HepG2 (cell line): ENCODE data around the gene ZNF217. TPM values are rescaled to one million over a fixed set of nuclear protein-coding genes. Genes with fewer than 3 reads are reported as not detected.

Experiments used
- CCAR2 ChIP-seq: fragments of 200-400 bp; formaldehyde crosslinking; optimal IDR thresholded peaks from 2 replicates; pipeline ENCODE3; 2018; ENCODE audit warnings: low read depth, mild to moderate bottlenecking, low read length, moderate library complexity
- JDP2 ChIP-seq: sonication (generic); formaldehyde crosslinking; IDR thresholded peaks from 2 replicates; pipeline ENCODE4 v1.8.1; 2022; ENCODE audit warnings: missing genetic modification reagents, borderline replicate concordance
- MLXIP ChIP-seq: sonication (generic); formaldehyde crosslinking; IDR thresholded peaks from 2 replicates; pipeline ENCODE4 v1.9.0; 2021; ENCODE audit warnings: missing genetic modification reagents, borderline replicate concordance
- MTA3 ChIP-seq: sonication (generic); formaldehyde crosslinking; IDR thresholded peaks from 2 replicates; pipeline ENCODE4 v1.4.0; 2020; ENCODE audit warnings: missing genetic modification reagents
- MYNN ChIP-seq: sonication (generic); formaldehyde crosslinking; IDR thresholded peaks from 2 replicates; pipeline ENCODE4 v1.4.0; 2020; ENCODE audit warnings: mild to moderate bottlenecking, low read depth, missing genetic modification reagents
- NR0B2 ChIP-seq: sonication (generic); formaldehyde crosslinking; IDR thresholded peaks from 2 replicates; pipeline ENCODE4 v1.4.0; 2020; ENCODE audit warnings: mild to moderate bottlenecking, missing genetic modification reagents
- RNF219 ChIP-seq: sonication (generic); formaldehyde crosslinking; IDR thresholded peaks from 2 replicates; pipeline ENCODE4 v1.5.0; 2020; ENCODE audit warnings: mild to moderate bottlenecking, missing genetic modification reagents
- SETDB1 ChIP-seq: sonication (generic); formaldehyde crosslinking; IDR thresholded peaks from 2 replicates; pipeline ENCODE4 v1.5.1; 2020; ENCODE audit warnings: missing genetic modification reagents, mild to moderate bottlenecking, borderline replicate concordance
- SMAD1 ChIP-seq: sonication (generic); formaldehyde crosslinking; IDR thresholded peaks from 2 replicates; pipeline ENCODE4 v1.4.0; 2020; ENCODE audit warnings: missing genetic modification reagents, low read depth, mild to moderate bottlenecking, borderline replicate concordance
- TP53 ChIP-seq: sonication (generic); formaldehyde crosslinking; conservative IDR thresholded peaks from 2 replicates; pipeline ENCODE4 v1.4.0; 2020; ENCODE audit warnings: missing genetic modification reagents
- YY1 ChIP-seq: IDR thresholded peaks from 2 replicates; pipeline ENCODE4 v1.6.1; 2011; ENCODE audit warnings: low read length, low read depth, moderate library complexity, mild to moderate bottlenecking; ENCODE audit not compliant: insufficient read depth, insufficient replicate concordance
- ZFP82 ChIP-seq: sonication (generic); formaldehyde crosslinking; IDR thresholded peaks from 2 replicates; pipeline ENCODE4 v1.5.1; 2020; ENCODE audit warnings: mild to moderate bottlenecking, missing genetic modification reagents, borderline replicate concordance
- ZNF180 ChIP-seq: sonication (generic); formaldehyde crosslinking; IDR thresholded peaks from 2 replicates; pipeline ENCODE4 v1.4.0; 2020; ENCODE audit warnings: low read depth, missing genetic modification reagents, borderline replicate concordance
- ZNF24 ChIP-seq: fragments of 450-650 bp; IDR thresholded peaks from 2 replicates; pipeline ENCODE4 v1.6.1; 2017; ENCODE audit warnings: antibody characterized with exemption, mild to moderate bottlenecking
- ZNF263 ChIP-seq: sonication (generic); formaldehyde crosslinking; IDR thresholded peaks from 2 replicates; pipeline ENCODE4 v1.4.0; 2020; ENCODE audit warnings: missing genetic modification reagents
- ZNF343 ChIP-seq: sonication (generic); formaldehyde crosslinking; IDR thresholded peaks from 2 replicates; pipeline ENCODE4 v1.4.0; 2020; ENCODE audit warnings: mild to moderate bottlenecking, missing genetic modification reagents
- ZNF543 ChIP-seq: sonication (generic); formaldehyde crosslinking; IDR thresholded peaks from 2 replicates; pipeline ENCODE4 v1.4.0; 2020; ENCODE audit warnings: mild to moderate bottlenecking, missing genetic modification reagents
- ZNF607 ChIP-seq: sonication (generic); formaldehyde crosslinking; IDR thresholded peaks from 2 replicates; pipeline ENCODE4 v1.5.1; 2020; ENCODE audit warnings: missing genetic modification reagents, mild to moderate bottlenecking, borderline replicate concordance
- ZNF670 ChIP-seq: sonication (generic); formaldehyde crosslinking; IDR thresholded peaks from 2 replicates; pipeline ENCODE4 v1.8.0; 2022; ENCODE audit warnings: mild to moderate bottlenecking, missing genetic modification reagents, borderline replicate concordance
- ZNF674 ChIP-seq: sonication (generic); formaldehyde crosslinking; IDR thresholded peaks from 2 replicates; pipeline ENCODE4 v1.5.0; 2020; ENCODE audit warnings: low read depth, mild to moderate bottlenecking, missing genetic modification reagents
- ZSCAN9 ChIP-seq: IDR thresholded peaks from 2 replicates; pipeline ENCODE4 v1.6.1; 2016; ENCODE audit warnings: borderline replicate concordance
- polyA plus RNA-seq, 8 experiments: library from polyadenylated mRNA; depleted of rRNA in 3 of 8; stranded (reverse) in 7 of 8; unstranded in 1 of 8; fragments of >200 nt; fragmentation: Illumina TruSeq in 4 of 8; extraction: Trizol in 4 of 8; gene quantifications; 2 replicates each; pipeline versions ENCODE4 v1.2.1 to v1.2.3, GENCODE V29; 2011 to 2016; ENCODE audit warnings: low read depth in 4 of 8, missing spikeins in 1 of 8, mixed read lengths in 1 of 8; ENCODE audit not compliant: insufficient read depth in 1 of 8
- total RNA-seq, 5 experiments: library from RNA; depleted of rRNA; stranded (reverse); fragments of >200 nt; fragmentation: Illumina TruSeq; extraction: Trizol; gene quantifications; 2 replicates each; pipeline ENCODE4 v1.2.3, GENCODE V29; 2016; ENCODE audit warnings: low read depth in 1 of 5
- TF ChIP-seq, protein P1 (sequence below): sonication (generic); formaldehyde crosslinking; IDR thresholded peaks from 2 replicates; pipeline ENCODE4 v1.5.0; 2020; ENCODE audit warnings: mild to moderate bottlenecking, missing genetic modification reagents

ZNF217 gene
- total and polyA plus RNA-seq, 2 of the 13 experiments (the other 11 are each of a cell fraction or from before 2014, with no cell fraction given), result 22.3 to 29.8 TPM

- TF ChIP-seq RNF219 (CRISPR knock-in tag), result no peak
- TF ChIP-seq ZNF607 (CRISPR knock-in tag), result no peak
- no peak for TF ChIP-seq ZNF670 (CRISPR knock-in tag)
- no peak for TF ChIP-seq SMAD1 (CRISPR knock-in tag)
- no peak for TF ChIP-seq SETDB1 (CRISPR knock-in tag)
- TF ChIP-seq CCAR2, result no peak
- no peak for TF ChIP-seq ZNF180 (CRISPR knock-in tag)
- no peak for TF ChIP-seq YY1
- no peak for TF ChIP-seq MLXIP (CRISPR knock-in tag)
- no peak for TF ChIP-seq ZFP82 (CRISPR knock-in tag)
- TF ChIP-seq TP53, result no peak
- TF ChIP-seq ZNF24, result no peak
- TF ChIP-seq ZSCAN9, result no peak
- no peak; the same call in 1 of the 2 replicates for TF ChIP-seq NR0B2 (CRISPR knock-in tag)
- TF ChIP-seq MTA3 (CRISPR knock-in tag), result no peak
- TF ChIP-seq MYNN (CRISPR knock-in tag), result no peak
- no peak for TF ChIP-seq ZNF674 (CRISPR knock-in tag)
- no peak for TF ChIP-seq ZNF263 (CRISPR knock-in tag)
- TF ChIP-seq, protein P1, sequence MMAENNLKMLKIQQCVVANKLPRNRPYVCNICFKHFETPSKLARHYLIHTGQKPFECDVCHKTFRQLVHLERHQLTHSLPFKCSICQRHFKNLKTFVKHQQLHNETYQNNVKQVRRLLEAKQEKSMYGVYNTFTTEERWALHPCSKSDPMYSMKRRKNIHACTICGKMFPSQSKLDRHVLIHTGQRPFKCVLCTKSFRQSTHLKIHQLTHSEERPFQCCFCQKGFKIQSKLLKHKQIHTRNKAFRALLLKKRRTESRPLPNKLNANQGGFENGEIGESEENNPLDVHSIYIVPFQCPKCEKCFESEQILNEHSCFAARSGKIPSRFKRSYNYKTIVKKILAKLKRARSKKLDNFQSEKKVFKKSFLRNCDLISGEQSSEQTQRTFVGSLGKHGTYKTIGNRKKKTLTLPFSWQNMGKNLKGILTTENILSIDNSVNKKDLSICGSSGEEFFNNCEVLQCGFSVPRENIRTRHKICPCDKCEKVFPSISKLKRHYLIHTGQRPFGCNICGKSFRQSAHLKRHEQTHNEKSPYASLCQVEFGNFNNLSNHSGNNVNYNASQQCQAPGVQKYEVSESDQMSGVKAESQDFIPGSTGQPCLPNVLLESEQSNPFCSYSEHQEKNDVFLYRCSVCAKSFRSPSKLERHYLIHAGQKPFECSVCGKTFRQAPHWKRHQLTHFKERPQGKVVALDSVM (CRISPR knock-in tag), result no peak
- TF ChIP-seq JDP2, result no peak
- no peak for TF ChIP-seq ZNF343
- TF ChIP-seq ZNF543, result peak; percentile 47
These were observed 610 bp downstream of the ZNF217 start (continued) for GRCh38 chr20:53592992-53593465.
